GM12864 (cell line): ENCODE measurements around the gene YKT6.
A peak's percentile ranks its signal among the peaks of the same experiment; 100 is the strongest.
"Not testable (repeated sequence)": the region's sequence is repeated elsewhere in the genome, so short reads cannot be mapped to it uniquely, and the experiment has no call there.

ENCODE experiments used
- DNase-seq: peaks from one replicate; pipeline ENCODE4 v3.0.0-alpha.2; 2011; ENCODE audit warnings: low read depth
- H3K4me3 ChIP-seq: 2 replicates; pipeline ENCODE4 v1.5.1; 2011; ENCODE audit warnings: mild to moderate bottlenecking, low read depth, low read length, control low read depth
- TF ChIP-seq, protein P1 (sequence below): IDR thresholded peaks from 2 replicates; pipeline ENCODE4 v1.5.1; 2011; ENCODE audit warnings: low read depth, mild to moderate bottlenecking, moderate library complexity, low read length, control low read depth, inconsistent platforms; ENCODE audit errors: missing control alignments

Gene YKT6

DNA sequence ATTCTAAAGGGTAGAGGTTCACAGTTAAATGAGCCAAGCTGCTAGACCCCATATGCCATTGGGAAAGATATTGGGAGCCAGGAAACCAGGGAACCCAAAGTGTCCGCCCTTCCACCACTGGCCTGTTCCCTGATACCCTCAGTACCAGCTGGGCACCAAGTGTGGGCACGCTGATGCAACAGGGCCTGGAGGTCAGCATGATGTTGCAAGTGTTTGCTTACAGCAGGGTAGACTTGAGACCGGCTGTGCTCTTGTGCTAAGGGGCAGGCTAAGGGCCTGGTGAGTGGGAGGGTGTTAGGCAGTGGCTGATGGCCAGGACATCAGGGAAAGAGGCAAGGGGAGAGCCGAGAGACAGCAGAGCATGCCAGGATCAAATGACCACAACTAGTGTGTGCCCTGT is 38.6 kb upstream of the YKT6 start:
- no peak overlapping the region for H3K4me3 ChIP-seq
- no peak for DNase-seq
- TF ChIP-seq, protein P1, sequence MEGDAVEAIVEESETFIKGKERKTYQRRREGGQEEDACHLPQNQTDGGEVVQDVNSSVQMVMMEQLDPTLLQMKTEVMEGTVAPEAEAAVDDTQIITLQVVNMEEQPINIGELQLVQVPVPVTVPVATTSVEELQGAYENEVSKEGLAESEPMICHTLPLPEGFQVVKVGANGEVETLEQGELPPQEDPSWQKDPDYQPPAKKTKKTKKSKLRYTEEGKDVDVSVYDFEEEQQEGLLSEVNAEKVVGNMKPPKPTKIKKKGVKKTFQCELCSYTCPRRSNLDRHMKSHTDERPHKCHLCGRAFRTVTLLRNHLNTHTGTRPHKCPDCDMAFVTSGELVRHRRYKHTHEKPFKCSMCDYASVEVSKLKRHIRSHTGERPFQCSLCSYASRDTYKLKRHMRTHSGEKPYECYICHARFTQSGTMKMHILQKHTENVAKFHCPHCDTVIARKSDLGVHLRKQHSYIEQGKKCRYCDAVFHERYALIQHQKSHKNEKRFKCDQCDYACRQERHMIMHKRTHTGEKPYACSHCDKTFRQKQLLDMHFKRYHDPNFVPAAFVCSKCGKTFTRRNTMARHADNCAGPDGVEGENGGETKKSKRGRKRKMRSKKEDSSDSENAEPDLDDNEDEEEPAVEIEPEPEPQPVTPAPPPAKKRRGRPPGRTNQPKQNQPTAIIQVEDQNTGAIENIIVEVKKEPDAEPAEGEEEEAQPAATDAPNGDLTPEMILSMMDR: no peak

DNA sequence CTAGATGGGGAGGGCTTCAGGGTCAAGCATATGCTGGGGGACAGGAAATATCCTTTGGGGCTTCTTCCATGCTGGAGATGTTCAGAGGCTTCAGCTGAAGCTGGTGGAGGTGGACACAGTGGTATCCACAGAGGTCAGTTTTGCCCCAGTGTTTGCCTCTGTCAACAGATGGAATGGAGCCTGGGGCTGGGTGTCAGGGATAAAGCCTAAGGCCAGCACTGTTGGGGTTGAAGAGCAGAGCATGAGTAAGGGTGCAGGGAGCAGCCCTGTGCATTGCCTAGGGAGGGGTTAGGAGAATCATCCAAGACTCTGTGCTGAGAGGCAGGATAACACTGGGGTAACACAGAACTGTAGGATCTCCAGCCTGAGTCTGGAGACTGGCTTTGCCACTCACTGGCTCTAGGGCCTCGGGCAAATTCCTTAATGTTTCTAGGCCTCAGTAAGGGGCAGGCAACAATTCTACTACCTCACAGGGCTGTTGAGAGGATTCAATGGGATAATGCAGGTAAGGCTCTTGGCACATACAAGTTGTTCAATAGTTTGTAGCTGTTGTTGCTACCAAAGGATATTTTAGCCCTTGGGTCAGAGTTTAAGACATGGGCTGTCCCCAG is 37.9 kb upstream of the YKT6 start:
- TF ChIP-seq, protein P1: no peak
- DNase-seq: no peak
- no peak overlapping the region for H3K4me3 ChIP-seq

DNA sequence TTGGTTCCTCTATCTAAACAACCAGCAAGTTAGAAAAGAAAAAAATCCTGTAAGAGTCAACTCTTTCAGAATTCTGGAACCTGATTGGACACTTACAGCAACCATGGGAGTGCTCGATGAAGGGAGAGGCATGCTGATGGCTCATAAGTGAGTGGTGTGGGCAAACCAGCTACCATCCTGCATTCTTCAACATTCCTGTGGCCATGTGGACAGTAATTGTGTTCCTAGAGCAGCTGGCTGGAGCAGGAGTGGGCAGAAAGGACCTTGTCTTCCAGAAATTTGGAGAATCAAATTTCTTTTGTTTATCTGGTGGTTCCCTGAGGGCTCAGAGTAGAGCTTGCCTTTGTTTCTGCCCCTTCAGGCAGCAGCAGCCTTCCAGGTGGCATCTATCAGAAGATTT is 37.2 kb upstream of the YKT6 start:
- TF ChIP-seq, protein P1: no peak
- no peak overlapping the region for H3K4me3 ChIP-seq
- DNase-seq: no peak

DNA sequence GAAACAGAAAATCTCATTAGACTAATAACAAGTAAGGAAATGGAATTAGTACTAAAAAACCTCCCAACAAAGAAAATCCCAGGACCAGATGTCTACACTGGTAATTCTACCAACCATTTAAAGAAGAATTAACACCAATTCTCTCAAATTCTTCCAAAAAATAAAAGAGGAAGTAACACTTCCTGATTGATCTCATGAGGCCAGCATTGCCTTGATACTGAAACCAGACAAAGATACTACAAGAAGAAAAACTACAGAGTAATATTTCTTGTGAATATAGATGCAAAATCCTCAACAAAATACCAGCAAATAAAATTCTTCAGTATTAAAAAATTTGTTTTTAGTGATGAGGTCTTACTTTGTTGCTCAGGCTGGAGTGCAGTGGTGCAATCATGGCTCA is 32.9 kb upstream of the YKT6 start:
- TF ChIP-seq, protein P1: no peak
- no peak overlapping the region for H3K4me3 ChIP-seq
- peak; percentile 13 for DNase-seq

DNA sequence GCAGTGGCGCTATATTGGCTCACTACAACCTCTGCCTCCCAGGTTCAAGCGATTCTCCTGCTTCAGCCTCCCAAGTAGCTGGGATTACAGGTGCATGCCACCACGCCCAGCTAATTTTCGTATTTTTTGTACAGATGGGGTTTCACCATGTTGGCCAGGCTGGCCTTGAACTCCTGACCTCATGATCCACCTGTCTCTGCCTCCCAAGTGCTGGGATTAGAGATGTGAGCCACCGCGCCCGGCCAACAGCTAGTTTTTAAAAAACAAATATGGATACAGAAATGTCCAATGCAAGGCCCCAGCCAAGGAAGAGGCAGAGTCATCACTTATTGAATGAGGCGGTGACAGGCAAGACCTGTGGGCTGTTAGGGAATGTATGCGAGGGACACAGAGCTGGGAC is 28.9 kb upstream of the YKT6 start:
- H3K4me3 ChIP-seq: not testable (repeated sequence)

DNA sequence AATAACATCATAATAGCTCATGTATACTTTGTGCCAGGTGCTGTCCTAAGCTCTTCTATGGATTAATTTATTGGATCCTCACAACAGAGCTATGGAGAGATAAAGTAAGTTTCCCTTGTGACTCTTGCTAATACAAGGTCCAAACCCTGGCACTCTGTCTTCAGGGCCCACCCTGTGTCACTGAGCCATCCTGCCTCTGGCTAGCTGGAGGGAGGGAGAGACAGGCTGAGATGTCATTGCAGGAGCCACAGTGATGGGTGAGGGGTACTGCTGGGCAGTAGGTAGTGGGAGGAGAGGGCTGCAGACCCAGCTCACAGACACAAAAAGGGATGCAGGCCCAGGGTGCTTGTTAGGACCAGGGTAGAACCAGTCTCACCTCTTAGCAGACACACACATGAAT is 28.4 kb upstream of the YKT6 start:
- no peak overlapping the region for H3K4me3 ChIP-seq
- TF ChIP-seq, protein P1: no peak
- no peak for DNase-seq

More for the DNA sequence above, 28.9 kb upstream of the YKT6 start:
- not testable (repeated sequence) for DNase-seq

DNA sequence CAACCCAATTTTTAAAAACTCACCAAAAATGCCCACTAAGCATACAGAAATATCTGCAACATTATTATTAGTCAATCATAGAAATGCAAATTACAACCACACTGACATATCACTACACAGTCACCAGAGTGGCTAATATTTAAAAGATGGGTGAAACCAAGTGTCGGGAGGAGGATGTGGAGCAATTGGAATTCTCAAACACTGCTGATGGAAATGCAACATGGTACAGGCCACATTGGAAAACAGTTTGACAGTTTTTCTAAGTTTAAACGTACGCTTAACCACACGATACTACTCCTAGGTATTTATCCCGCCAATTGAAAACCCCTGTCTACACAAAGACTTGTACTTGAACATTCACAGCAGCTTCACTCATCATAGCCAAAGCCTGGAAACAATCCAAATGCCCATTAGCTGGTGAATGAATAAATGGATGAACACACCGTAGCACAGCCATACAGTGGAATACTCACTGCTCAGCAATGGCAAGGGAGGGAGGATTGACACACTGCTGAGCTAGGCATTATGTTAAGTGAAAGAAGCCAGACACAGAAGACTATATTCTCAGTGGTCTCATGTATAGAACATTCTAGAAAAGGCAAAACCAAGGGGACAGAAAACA is 27.9 kb upstream of the YKT6 start:
- TF ChIP-seq, protein P1: no peak
- no peak overlapping the region for H3K4me3 ChIP-seq
- DNase-seq: no peak
